ENCODE measurements around the gene TLE4. TPM values are rescaled to one million over a fixed set of nuclear protein-coding genes. Genes with fewer than 3 reads are reported as not detected.

TLE4 gene
- total RNA-seq, 1 donor from 2014 or later, result 10.3 TPM

DNA sequence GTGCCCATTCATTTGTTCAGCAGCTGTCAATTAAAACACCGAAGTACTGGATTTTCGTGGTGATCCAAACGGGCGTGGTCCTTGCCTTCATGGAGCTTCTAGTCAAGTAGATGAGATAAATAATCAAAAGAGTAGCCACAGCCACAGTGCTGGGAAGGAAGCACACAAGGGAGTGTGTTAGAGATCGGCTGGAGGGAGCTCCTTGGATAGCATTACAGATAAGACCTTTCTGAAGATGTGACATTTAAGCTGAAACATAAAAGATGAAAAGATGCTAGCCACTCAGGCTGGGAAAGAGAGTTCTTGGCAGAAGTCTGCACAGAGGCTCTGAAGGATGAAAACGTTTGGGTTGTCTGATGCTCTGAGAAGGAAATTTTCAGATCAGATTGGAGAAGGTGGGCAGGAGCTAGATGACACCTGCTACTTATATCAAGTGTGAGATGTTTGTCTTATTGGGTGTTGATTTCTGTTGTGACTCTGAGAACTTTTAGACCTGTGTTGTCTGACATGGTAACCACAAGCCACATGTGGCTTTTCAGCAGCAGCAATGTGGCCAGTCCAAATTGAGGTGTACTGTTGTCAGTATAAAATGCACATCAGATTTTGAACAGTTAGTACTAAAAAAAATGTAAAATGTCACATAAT is 123.9 kb downstream of the TLE4 start:
- TF ChIP-seq, protein P1, sequence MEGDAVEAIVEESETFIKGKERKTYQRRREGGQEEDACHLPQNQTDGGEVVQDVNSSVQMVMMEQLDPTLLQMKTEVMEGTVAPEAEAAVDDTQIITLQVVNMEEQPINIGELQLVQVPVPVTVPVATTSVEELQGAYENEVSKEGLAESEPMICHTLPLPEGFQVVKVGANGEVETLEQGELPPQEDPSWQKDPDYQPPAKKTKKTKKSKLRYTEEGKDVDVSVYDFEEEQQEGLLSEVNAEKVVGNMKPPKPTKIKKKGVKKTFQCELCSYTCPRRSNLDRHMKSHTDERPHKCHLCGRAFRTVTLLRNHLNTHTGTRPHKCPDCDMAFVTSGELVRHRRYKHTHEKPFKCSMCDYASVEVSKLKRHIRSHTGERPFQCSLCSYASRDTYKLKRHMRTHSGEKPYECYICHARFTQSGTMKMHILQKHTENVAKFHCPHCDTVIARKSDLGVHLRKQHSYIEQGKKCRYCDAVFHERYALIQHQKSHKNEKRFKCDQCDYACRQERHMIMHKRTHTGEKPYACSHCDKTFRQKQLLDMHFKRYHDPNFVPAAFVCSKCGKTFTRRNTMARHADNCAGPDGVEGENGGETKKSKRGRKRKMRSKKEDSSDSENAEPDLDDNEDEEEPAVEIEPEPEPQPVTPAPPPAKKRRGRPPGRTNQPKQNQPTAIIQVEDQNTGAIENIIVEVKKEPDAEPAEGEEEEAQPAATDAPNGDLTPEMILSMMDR (IDR thresholded peaks at IDR 0.05; ENCODE audit: borderline replicate concordance), result no peak
- Histone ChIP-seq H3K36me3 (no peaks in the 10 kb centered on the region), H3K9me3 (replicated peaks) (no peaks in the 10 kb centered on the region), H3K27ac (replicated peaks) (no peak overlapping the region), H3K27me3 (ENCODE audit: low read depth) (no peaks in the 10 kb centered on the region), H3K4me1 (no peaks in the 10 kb centered on the region), H3K4me3 (no peak overlapping the region)
- intact Hi-C loops (cut with micrococcal nuclease), result no loop called here
- no peak for DNase-seq

GRCh38 chr9:79698967-79699366 is 127.2 kb downstream of the TLE4 start:
- Histone ChIP-seq H3K4me3 (no peak overlapping the region), H3K27ac (replicated peaks) (no peak overlapping the region), H3K27me3 (ENCODE audit: low read depth) (no peaks in the 10 kb centered on the region), H3K4me1 (no peaks in the 10 kb centered on the region), H3K9me3 (replicated peaks) (no peaks in the 10 kb centered on the region), H3K36me3 (no peaks in the 10 kb centered on the region)
- intact Hi-C loops (cut with micrococcal nuclease), result no loop called here
- TF ChIP-seq, protein P1 (IDR thresholded peaks at IDR 0.05; ENCODE audit: borderline replicate concordance), result no peak
- no peak for DNase-seq

DNA sequence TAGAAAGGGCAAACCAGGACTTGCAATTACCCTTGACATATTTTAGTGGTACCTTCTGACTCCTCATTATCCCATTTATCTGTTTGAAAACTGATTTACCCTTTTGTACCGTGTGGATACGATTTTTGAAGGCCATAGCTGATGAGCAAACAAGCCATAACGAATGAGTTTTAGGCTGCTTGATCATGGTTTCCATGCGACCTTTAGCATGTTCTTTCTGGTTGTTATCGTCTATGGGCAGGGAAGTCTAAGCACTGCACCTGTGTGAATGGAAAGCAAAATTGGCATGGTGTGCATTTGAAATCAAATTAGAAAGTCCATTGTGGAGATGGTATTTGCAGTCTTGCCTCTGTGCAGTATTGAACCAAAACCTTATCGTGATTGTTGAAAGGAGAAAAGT is 127.7 kb downstream of the TLE4 start:
- intact Hi-C loops (cut with micrococcal nuclease), result no loop called here

GRCh38 chr9:79700607-79701360 is 129.0 kb downstream of the TLE4 start:
- Histone ChIP-seq H3K27ac (replicated peaks) (no peak overlapping the region), H3K4me1 (no peaks in the 10 kb centered on the region), H3K36me3 (peaks cover 13% of the 10 kb centered on the region), H3K4me3 (no peak overlapping the region), H3K27me3 (ENCODE audit: low read depth) (no peaks in the 10 kb centered on the region), H3K9me3 (replicated peaks) (no peaks in the 10 kb centered on the region)
- DNase-seq, result no peak
- intact Hi-C loops (cut with micrococcal nuclease), result no loop called here
- TF ChIP-seq, protein P1 (IDR thresholded peaks at IDR 0.05; ENCODE audit: borderline replicate concordance), result no peak

More for the DNA sequence above, 127.7 kb downstream of the TLE4 start:
- Histone ChIP-seq H3K4me3 (no peak overlapping the region), H3K36me3 (peaks cover under 1% of the 10 kb centered on the region), H3K4me1 (no peaks in the 10 kb centered on the region), H3K9me3 (replicated peaks) (no peaks in the 10 kb centered on the region), H3K27ac (replicated peaks) (no peak overlapping the region), H3K27me3 (ENCODE audit: low read depth) (no peaks in the 10 kb centered on the region)
- TF ChIP-seq, protein P1 (IDR thresholded peaks at IDR 0.05; ENCODE audit: borderline replicate concordance), result no peak
- DNase-seq, result no peak

DNA sequence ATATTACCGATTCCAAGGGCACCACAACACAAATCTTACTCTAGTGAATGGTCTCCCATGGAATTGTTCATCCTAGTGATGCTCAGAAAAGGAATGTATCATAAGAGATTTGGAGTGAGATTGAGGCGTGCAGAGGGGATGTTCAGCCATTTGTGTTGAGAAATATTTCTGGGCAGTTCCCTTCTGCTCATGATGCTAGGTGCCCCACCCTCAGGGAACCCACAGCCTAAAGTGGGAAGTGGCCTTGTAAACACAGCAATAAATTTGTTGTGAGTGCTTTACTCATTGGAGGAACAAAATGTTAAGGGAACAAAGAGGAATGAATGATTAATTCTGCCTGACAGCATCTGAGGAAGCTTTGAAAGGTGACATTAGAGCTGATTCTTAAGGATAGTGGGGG is 129.9 kb downstream of the TLE4 start:
- Histone ChIP-seq H3K4me3 (no peak overlapping the region), H3K27me3 (ENCODE audit: low read depth) (no peaks in the 10 kb centered on the region), H3K36me3 (peaks cover 20% of the 10 kb centered on the region), H3K27ac (replicated peaks) (no peak overlapping the region), H3K9me3 (replicated peaks) (no peaks in the 10 kb centered on the region), H3K4me1 (no peaks in the 10 kb centered on the region)
- peak; percentile 20 for DNase-seq
- TF ChIP-seq, protein P1 (IDR thresholded peaks at IDR 0.05; ENCODE audit: borderline replicate concordance), result no peak
- intact Hi-C loops (cut with micrococcal nuclease), result no loop called here

Data from left ventricle myocardium inferior (tissue), 1 donor.